Nephron (organoid): ENCODE measurements around the gene CA4.
"Not testable (repeated sequence)": the region's sequence is repeated elsewhere in the genome, so short reads cannot be mapped to it uniquely, and the experiment has no call there.

ENCODE experiments used
- H3K27ac Mint-ChIP-seq, 3 experiments: 2 replicates each; pipeline ENCODE4 v1.8.0; 2020; ENCODE audit warnings: mixed read lengths in 3 of 3, mild to moderate bottlenecking in 2 of 3, moderate library complexity in 1 of 3
- H3K27me3 Mint-ChIP-seq: 2 replicates; pipeline ENCODE4 v1.8.0; 2021; ENCODE audit warnings: low read depth, mild to moderate bottlenecking, moderate library complexity, mixed read lengths
- H3K36me3 Mint-ChIP-seq: 2 replicates; pipeline ENCODE4 v1.8.0; 2020; ENCODE audit warnings: low read depth, mixed read lengths
- H3K4me1 Mint-ChIP-seq: 2 replicates; pipeline ENCODE4 v1.8.0; 2020; ENCODE audit warnings: mixed read lengths
- H3K4me3 Mint-ChIP-seq, 3 experiments: 2 replicates each; pipeline ENCODE4 v1.8.0; 2020; ENCODE audit warnings: mild to moderate bottlenecking in 3 of 3, mixed read lengths in 3 of 3, moderate library complexity in 2 of 3
- H3K9me3 Mint-ChIP-seq: 2 replicates; pipeline ENCODE4 v1.8.0; 2020; ENCODE audit warnings: mixed read lengths
- CTCF ChIP-seq, 3 experiments: fragments of 200-600 bp; sonication (generic); IDR thresholded peaks; one replicate each; pipeline ENCODE4 v1.5.0; 2021; ENCODE audit warnings: antibody characterized with exemption in 3 of 3; ENCODE audit not compliant: unreplicated experiment in 3 of 3

CA4 gene

DNA sequence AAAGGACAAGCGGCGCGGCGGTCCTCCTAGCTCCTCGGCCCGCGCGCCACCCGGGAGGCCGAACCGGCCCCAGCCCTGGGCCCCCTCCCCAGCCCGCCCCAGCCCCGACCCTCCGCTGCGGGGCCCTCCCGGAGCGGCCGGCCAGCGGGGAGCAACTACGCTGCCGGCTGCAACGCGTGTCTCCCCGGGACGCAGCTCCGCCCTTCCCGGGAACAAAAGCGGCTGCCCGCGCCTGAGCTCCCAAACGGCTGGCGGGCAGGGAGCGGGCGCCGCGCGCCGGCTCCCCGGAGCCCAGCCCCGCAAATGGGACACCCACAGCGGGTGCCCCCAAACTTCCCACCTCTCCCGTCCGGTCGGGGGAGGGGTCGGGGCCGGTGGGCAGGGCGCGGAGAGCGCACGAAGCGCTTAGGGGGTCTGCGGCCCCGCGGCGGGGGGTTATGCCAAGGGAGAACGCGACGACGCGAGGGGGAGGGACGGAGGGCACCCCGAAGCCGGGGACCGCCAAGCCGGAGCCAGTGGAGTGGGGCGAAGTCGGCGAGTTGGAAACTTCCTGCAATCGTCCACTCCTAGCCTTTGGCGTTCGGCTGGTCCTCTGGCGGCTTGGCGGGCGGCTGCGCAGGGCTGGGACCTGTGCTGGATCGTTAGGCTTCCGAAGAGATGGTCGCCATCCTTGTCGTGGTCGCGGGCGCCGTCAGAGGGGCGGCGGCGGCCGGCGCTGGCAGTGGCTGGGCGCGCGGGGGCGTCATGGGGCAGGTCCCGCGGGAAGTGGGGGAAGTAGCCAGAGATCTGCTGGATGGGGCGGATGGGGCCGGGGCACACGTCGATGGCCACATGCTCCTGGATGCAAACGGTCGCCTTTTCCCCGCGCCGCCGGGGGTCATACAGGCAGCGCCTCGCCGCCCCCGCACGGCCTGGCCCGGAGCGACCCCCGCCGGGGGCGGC is 29.7 kb upstream of the CA4 start:
- H3K27me3 Mint-ChIP-seq, H3K4me3 Mint-ChIP-seq, H3K9me3 Mint-ChIP-seq, H3K36me3 Mint-ChIP-seq, H3K27ac Mint-ChIP-seq, H3K4me1 Mint-ChIP-seq: not testable (repeated sequence)

DNA sequence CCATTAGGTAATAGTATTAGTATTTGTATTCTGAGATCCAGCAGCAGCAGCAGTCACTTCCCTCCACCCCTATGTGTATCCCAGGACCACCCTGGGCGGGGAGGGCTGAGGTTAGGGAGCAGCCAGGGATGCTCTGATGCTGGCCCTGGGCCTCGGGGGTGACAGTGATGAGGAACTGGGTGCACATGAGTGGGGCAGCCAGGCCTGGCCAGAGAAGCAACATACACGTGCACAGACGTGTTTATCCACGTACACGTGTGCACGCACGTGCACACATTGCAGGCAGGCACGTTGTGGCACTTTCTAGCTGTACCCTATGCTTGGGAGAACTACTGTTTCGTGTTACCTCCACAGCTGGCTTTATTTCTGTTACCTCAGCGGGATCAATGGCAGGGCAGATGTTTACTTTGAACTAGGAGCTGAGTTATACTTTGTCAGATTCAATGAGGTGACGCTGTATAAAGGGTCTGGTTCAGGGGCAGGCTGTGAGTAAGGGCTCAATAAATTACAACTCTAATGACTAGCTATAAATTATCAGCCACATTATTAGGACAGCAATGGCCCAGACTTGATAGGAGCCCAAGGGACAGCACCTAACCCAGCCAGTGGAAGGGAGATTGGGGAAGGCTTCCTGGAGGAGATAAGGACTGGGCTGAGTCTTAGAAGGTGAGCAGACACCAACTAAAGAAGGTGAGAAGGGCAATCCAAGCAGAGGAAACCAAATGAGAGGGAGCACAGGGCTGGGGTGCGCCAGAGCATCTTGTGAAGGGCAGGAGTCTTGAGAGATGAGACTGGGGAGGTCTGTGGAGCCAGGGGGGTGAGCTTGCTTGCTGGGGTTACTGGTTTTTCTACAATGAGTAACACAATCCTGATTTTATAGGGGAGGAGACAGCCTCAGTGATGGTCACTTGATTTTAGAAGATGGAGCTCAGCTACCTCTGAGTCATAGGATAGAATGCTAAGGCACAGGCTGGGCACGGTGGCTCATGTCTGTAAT is 22.4 kb upstream of the CA4 start:
- peaks cover 19% of the 10 kb centered on the region for H3K27me3 Mint-ChIP-seq
- no peaks in the 10 kb centered on the region for H3K4me1 Mint-ChIP-seq
- peaks cover 2% of the 10 kb centered on the region for H3K36me3 Mint-ChIP-seq
- H3K9me3 Mint-ChIP-seq: no peaks in the 10 kb centered on the region
- H3K27ac Mint-ChIP-seq: no peak overlapping the region
- peak overlapping the region in 1 of 3 experiments; percentile 6 for H3K4me3 Mint-ChIP-seq
- no peak for TF ChIP-seq CTCF (IDR thresholded peaks at IDR 0.05; ENCODE audit: unreplicated experiment in 3 of 3)

GRCh38 chr17:60128171-60128859 is 21.5 kb upstream of the CA4 start:
- Mint-ChIP-seq H3K27me3 (peaks cover 19% of the 10 kb centered on the region), H3K4me3 (no peak overlapping the region), H3K9me3 (no peaks in the 10 kb centered on the region), H3K27ac (no peak overlapping the region), H3K4me1 (no peaks in the 10 kb centered on the region), H3K36me3 (peaks cover 8% of the 10 kb centered on the region)
- TF ChIP-seq CTCF (IDR thresholded peaks at IDR 0.05; ENCODE audit: unreplicated experiment in 3 of 3): no peak

DNA sequence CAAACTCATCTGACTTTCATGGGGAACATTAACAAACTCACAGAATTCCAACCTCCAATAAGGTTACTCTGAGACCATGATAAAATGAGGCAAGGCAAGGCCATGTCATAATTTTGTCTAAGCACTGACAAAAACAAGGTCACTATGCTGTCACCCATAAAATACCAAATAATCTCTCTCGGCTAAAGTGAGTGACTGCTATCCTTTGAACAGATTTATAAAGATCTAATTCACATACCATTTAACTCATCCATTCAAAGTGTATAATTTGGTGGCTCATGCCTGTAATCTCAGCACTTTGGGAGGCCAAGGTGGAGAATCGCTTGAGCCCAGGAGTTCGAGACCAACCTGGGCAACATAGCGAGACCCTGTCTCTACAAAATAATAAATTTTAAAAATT is 20.6 kb upstream of the CA4 start:
- no peak overlapping the region for H3K27ac Mint-ChIP-seq
- peaks cover 9% of the 10 kb centered on the region for H3K36me3 Mint-ChIP-seq
- no peak for TF ChIP-seq CTCF (IDR thresholded peaks at IDR 0.05; ENCODE audit: unreplicated experiment in 3 of 3)

GRCh38 chr17:60130466-60130865 is 19.3 kb upstream of the CA4 start:
- Mint-ChIP-seq H3K36me3 (peaks cover 9% of the 10 kb centered on the region), H3K4me1 (peaks cover 17% of the 10 kb centered on the region), H3K9me3 (no peaks in the 10 kb centered on the region), H3K27me3 (peaks cover 25% of the 10 kb centered on the region), H3K4me3 (no peak overlapping the region), H3K27ac (no peak overlapping the region)
- TF ChIP-seq CTCF (IDR thresholded peaks at IDR 0.05; ENCODE audit: unreplicated experiment in 3 of 3): no peak

More for the DNA sequence above, 20.6 kb upstream of the CA4 start:
- Mint-ChIP-seq H3K9me3 (no peaks in the 10 kb centered on the region), H3K4me1 (peaks cover 4% of the 10 kb centered on the region), H3K27me3 (peaks cover 19% of the 10 kb centered on the region), H3K4me3 (no peak overlapping the region)
